GM12878 (cell line): ENCODE measurements around the gene IL32. TPM values are rescaled to one million over a fixed set of nuclear protein-coding genes. Genes with fewer than 3 reads are reported as not detected.

ENCODE experiments used
- BACH1 ChIP-seq: fragments of 450-650 bp; IDR thresholded peaks from 2 replicates; pipeline ENCODE4 v1.6.1; 2017; ENCODE audit warnings: mild to moderate bottlenecking, borderline replicate concordance
- BMI1 ChIP-seq: fragments of 450-650 bp; IDR thresholded peaks from 2 replicates; pipeline ENCODE4 v1.6.1; 2016; ENCODE audit warnings: mild to moderate bottlenecking, moderate library complexity, borderline replicate concordance
- CHD4 ChIP-seq: fragments of 200-600 bp; sonication (generic); IDR thresholded peaks from 2 replicates; pipeline ENCODE4 v1.6.1; 2016; ENCODE audit warnings: mild to moderate bottlenecking
- CREM ChIP-seq: IDR thresholded peaks from 2 replicates; pipeline ENCODE4 v1.6.1; 2014; ENCODE audit warnings: antibody characterized with exemption, low read depth
- DPF2 ChIP-seq: fragments of 450-650 bp; IDR thresholded peaks from 2 replicates; pipeline ENCODE4 v1.6.1; 2017; ENCODE audit warnings: mild to moderate bottlenecking
- E4F1 ChIP-seq: fragments of 450-650 bp; IDR thresholded peaks from 2 replicates; pipeline ENCODE4 v1.6.1; 2018; ENCODE audit warnings: borderline replicate concordance, mild to moderate bottlenecking; ENCODE audit not compliant: partially characterized antibody
- HSF1 ChIP-seq: fragments of 150-350 bp; IDR thresholded peaks from 2 replicates; pipeline ENCODE4 v1.6.1; 2014; ENCODE audit warnings: mild to moderate bottlenecking, low read depth, low read length
- IRF5 ChIP-seq: fragments of 450-650 bp; IDR thresholded peaks from 2 replicates; pipeline ENCODE4 v1.6.1; 2017; ENCODE audit warnings: borderline replicate concordance
- JUND ChIP-seq: IDR thresholded peaks from 2 replicates; pipeline ENCODE4 v1.6.1; 2012; ENCODE audit warnings: low read depth, mild to moderate bottlenecking, low read length, improper control_type of control experiment, moderate library complexity
- NRF1 ChIP-seq: conservative IDR thresholded peaks from 2 replicates; pipeline ENCODE4 v1.6.1; 2011; ENCODE audit warnings: mild to moderate bottlenecking, low read depth, low read length, improper control_type of control experiment
- PKNOX1 ChIP-seq: fragments of 450-650 bp; IDR thresholded peaks from 2 replicates; pipeline ENCODE4 v1.6.1; 2016; ENCODE audit warnings: mild to moderate bottlenecking
- PML ChIP-seq: IDR thresholded peaks from 2 replicates; pipeline ENCODE4 v1.6.1; 2012; ENCODE audit warnings: low read length, inconsistent platforms
- POLR2AphosphoS5 ChIP-seq: IDR thresholded peaks from 2 replicates; pipeline ENCODE4 v1.6.1; 2011; ENCODE audit warnings: mild to moderate bottlenecking, low read length, inconsistent platforms
- SUPT20H ChIP-seq: IDR thresholded peaks from 2 replicates; pipeline ENCODE4 v1.6.1; 2011; ENCODE audit warnings: low read depth, mild to moderate bottlenecking, low read length, moderate library complexity, borderline replicate concordance; ENCODE audit not compliant: control insufficient read depth
- TAF1 ChIP-seq: IDR thresholded peaks from 2 replicates; pipeline ENCODE4 v1.6.1; 2011; ENCODE audit warnings: mild to moderate bottlenecking, low read depth, low read length, borderline replicate concordance
- TCF7 ChIP-seq: IDR thresholded peaks from 2 replicates; pipeline ENCODE4 v1.6.1; 2014; ENCODE audit warnings: antibody characterized with exemption, borderline replicate concordance
- USF2 ChIP-seq: IDR thresholded peaks from 2 replicates; pipeline ENCODE4 v1.6.1; 2011; ENCODE audit warnings: low read depth, low read length, improper control_type of control experiment, borderline replicate concordance
- ZNF24 ChIP-seq: fragments of 450-650 bp; IDR thresholded peaks from 2 replicates; pipeline ENCODE4 v1.6.1; 2017; ENCODE audit warnings: antibody characterized with exemption, mild to moderate bottlenecking
- ZNF622 ChIP-seq: fragments of 450-650 bp; IDR thresholded peaks from 2 replicates; pipeline ENCODE4 v1.6.1; 2017; ENCODE audit warnings: mild to moderate bottlenecking, inconsistent platforms
- ZSCAN29 ChIP-seq: fragments of 450-650 bp; IDR thresholded peaks from 2 replicates; pipeline ENCODE4 v1.6.1; 2017; ENCODE audit warnings: mild to moderate bottlenecking, moderate library complexity
- polyA plus RNA-seq, 11 experiments: library from polyadenylated mRNA; depleted of rRNA in 4 of 11; unstranded in 6 of 11; stranded (reverse) in 5 of 11; fragments of >200 nt; fragmentation: Nextera tagmentation in 4 of 11; fragmentation: Illumina TruSeq in 1 of 11; extraction: Ambion mirVana in 4 of 11; extraction: Trizol in 1 of 11; gene quantifications; 1 replicate in 1 of 11; 2 replicates in 10 of 11; pipeline versions ENCODE4 v1.2.1 to v1.2.3, GENCODE V29; 2011 to 2016; ENCODE audit warnings: inconsistent platforms in 2 of 11, missing spikeins in 2 of 11, low read depth in 1 of 11
- total RNA-seq, 4 experiments: library from RNA; depleted of rRNA in 3 of 4; stranded (reverse); fragments of >200 nt in 3 of 4; fragmentation: Illumina TruSeq in 1 of 4; extraction: Trizol in 1 of 4; gene quantifications; 2 replicates each; pipeline versions ENCODE4 v1.2.1 to v1.2.3, GENCODE V29; 2013 to 2021

Gene IL32
- total and polyA plus RNA-seq, 10 of the 15 experiments (the other 5 are each of a cell fraction or from before 2014, with no cell fraction given): 27.0 to 122 (median 55.8) TPM

- no peak for TF ChIP-seq USF2
- TF ChIP-seq SUPT20H: no peak
- no peak for TF ChIP-seq CHD4
- TF ChIP-seq BACH1: no peak
- no peak for TF ChIP-seq HSF1
- TF ChIP-seq ZSCAN29: no peak
- no peak for TF ChIP-seq ZNF24
- peak; percentile 88 for TF ChIP-seq DPF2
- TF ChIP-seq ZNF622: no peak
- TF ChIP-seq IRF5: no peak
- TF ChIP-seq TCF7: no peak
- no peak for TF ChIP-seq BMI1
- TF ChIP-seq TAF1: no peak
- TF ChIP-seq JUND: no peak
- TF ChIP-seq CREM: peak; percentile 55; the same call in 1 of the 2 replicates
- no peak for TF ChIP-seq PML
- TF ChIP-seq NRF1: no peak
- TF ChIP-seq PKNOX1: no peak
- TF ChIP-seq E4F1: no peak
- TF ChIP-seq POLR2AphosphoS5: peak; percentile 57
Measured at GRCh38 chr16:3065069-3065741, at the start of gene IL32 (continued).
